ENCODE results near the gene CSF3R. TPM values are rescaled to one million over a fixed set of nuclear protein-coding genes. Genes with fewer than 3 reads are reported as not detected.
A peak's percentile ranks its signal among the peaks of the same experiment; 100 is the strongest.

CSF3R gene
- total and polyA plus RNA-seq, 9 of the 15 experiments (the other 6 are each of a cell fraction or from before 2014, with no cell fraction given): 0.21 to 0.86 (median 0.40) TPM; not detected in 1

GRCh38 chr1:36464605-36465393 is 17.9 kb downstream of the CSF3R start (continued):
- TF ChIP-seq, protein P1, sequence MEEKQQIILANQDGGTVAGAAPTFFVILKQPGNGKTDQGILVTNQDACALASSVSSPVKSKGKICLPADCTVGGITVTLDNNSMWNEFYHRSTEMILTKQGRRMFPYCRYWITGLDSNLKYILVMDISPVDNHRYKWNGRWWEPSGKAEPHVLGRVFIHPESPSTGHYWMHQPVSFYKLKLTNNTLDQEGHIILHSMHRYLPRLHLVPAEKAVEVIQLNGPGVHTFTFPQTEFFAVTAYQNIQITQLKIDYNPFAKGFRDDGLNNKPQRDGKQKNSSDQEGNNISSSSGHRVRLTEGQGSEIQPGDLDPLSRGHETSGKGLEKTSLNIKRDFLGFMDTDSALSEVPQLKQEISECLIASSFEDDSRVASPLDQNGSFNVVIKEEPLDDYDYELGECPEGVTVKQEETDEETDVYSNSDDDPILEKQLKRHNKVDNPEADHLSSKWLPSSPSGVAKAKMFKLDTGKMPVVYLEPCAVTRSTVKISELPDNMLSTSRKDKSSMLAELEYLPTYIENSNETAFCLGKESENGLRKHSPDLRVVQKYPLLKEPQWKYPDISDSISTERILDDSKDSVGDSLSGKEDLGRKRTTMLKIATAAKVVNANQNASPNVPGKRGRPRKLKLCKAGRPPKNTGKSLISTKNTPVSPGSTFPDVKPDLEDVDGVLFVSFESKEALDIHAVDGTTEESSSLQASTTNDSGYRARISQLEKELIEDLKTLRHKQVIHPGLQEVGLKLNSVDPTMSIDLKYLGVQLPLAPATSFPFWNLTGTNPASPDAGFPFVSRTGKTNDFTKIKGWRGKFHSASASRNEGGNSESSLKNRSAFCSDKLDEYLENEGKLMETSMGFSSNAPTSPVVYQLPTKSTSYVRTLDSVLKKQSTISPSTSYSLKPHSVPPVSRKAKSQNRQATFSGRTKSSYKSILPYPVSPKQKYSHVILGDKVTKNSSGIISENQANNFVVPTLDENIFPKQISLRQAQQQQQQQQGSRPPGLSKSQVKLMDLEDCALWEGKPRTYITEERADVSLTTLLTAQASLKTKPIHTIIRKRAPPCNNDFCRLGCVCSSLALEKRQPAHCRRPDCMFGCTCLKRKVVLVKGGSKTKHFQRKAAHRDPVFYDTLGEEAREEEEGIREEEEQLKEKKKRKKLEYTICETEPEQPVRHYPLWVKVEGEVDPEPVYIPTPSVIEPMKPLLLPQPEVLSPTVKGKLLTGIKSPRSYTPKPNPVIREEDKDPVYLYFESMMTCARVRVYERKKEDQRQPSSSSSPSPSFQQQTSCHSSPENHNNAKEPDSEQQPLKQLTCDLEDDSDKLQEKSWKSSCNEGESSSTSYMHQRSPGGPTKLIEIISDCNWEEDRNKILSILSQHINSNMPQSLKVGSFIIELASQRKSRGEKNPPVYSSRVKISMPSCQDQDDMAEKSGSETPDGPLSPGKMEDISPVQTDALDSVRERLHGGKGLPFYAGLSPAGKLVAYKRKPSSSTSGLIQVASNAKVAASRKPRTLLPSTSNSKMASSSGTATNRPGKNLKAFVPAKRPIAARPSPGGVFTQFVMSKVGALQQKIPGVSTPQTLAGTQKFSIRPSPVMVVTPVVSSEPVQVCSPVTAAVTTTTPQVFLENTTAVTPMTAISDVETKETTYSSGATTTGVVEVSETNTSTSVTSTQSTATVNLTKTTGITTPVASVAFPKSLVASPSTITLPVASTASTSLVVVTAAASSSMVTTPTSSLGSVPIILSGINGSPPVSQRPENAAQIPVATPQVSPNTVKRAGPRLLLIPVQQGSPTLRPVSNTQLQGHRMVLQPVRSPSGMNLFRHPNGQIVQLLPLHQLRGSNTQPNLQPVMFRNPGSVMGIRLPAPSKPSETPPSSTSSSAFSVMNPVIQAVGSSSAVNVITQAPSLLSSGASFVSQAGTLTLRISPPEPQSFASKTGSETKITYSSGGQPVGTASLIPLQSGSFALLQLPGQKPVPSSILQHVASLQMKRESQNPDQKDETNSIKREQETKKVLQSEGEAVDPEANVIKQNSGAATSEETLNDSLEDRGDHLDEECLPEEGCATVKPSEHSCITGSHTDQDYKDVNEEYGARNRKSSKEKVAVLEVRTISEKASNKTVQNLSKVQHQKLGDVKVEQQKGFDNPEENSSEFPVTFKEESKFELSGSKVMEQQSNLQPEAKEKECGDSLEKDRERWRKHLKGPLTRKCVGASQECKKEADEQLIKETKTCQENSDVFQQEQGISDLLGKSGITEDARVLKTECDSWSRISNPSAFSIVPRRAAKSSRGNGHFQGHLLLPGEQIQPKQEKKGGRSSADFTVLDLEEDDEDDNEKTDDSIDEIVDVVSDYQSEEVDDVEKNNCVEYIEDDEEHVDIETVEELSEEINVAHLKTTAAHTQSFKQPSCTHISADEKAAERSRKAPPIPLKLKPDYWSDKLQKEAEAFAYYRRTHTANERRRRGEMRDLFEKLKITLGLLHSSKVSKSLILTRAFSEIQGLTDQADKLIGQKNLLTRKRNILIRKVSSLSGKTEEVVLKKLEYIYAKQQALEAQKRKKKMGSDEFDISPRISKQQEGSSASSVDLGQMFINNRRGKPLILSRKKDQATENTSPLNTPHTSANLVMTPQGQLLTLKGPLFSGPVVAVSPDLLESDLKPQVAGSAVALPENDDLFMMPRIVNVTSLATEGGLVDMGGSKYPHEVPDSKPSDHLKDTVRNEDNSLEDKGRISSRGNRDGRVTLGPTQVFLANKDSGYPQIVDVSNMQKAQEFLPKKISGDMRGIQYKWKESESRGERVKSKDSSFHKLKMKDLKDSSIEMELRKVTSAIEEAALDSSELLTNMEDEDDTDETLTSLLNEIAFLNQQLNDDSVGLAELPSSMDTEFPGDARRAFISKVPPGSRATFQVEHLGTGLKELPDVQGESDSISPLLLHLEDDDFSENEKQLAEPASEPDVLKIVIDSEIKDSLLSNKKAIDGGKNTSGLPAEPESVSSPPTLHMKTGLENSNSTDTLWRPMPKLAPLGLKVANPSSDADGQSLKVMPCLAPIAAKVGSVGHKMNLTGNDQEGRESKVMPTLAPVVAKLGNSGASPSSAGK (IDR thresholded peaks at IDR 0.05): peak; percentile 56; the same call in 1 of the 2 replicates
- TF ChIP-seq SRSF9 (IDR thresholded peaks at IDR 0.05; ENCODE audit: borderline replicate concordance, low read depth, low read length): no peak
- no peak for TF ChIP-seq FOXP4 (CRISPR knock-in tag; IDR thresholded peaks at IDR 0.05; ENCODE audit: borderline replicate concordance)
- no peak; the same call in 1 of the 2 replicates for TF ChIP-seq ZNF644 (tag; IDR thresholded peaks at IDR 0.05; ENCODE audit: low read depth)
- TF ChIP-seq ZBTB26 (CRISPR knock-in tag; IDR thresholded peaks at IDR 0.05): peak; percentile 79; the same call in 1 of the 2 replicates
- TF ChIP-seq, protein P2, sequence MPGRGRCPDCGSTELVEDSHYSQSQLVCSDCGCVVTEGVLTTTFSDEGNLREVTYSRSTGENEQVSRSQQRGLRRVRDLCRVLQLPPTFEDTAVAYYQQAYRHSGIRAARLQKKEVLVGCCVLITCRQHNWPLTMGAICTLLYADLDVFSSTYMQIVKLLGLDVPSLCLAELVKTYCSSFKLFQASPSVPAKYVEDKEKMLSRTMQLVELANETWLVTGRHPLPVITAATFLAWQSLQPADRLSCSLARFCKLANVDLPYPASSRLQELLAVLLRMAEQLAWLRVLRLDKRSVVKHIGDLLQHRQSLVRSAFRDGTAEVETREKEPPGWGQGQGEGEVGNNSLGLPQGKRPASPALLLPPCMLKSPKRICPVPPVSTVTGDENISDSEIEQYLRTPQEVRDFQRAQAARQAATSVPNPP (IDR thresholded peaks at IDR 0.05; ENCODE audit: borderline replicate concordance, insufficient read depth, insufficient read length): no peak
- TF ChIP-seq ZNF830 (CRISPR knock-in tag; IDR thresholded peaks at IDR 0.05): 0 out of 2 replicates have a peak, but pooled peaks have one; percentile 4
- TF ChIP-seq ZNF121 (CRISPR knock-in tag; conservative IDR thresholded peaks at IDR 0.05): no peak
- no peak for TF ChIP-seq JUNB (CRISPR knock-in tag; conservative IDR thresholded peaks at IDR 0.05)
- TF ChIP-seq HSF4 (CRISPR knock-in tag; IDR thresholded peaks at IDR 0.05; ENCODE audit: borderline replicate concordance): no peak

Data from K562 (cell line).